Measurements from ENCODE around the gene DHDDS. TPM values are rescaled to one million over a fixed set of nuclear protein-coding genes. Genes with fewer than 3 reads are reported as not detected.
"Not testable (repeated sequence)": the region's sequence is repeated elsewhere in the genome, so short reads cannot be mapped to it uniquely, and the experiment has no call there.

DHDDS gene
- polyA plus RNA-seq, 1 donor, result 20.6 TPM

- no peak for DNase-seq
Measured at GRCh38 chr1:26477446-26478152, 45.5 kb downstream of the DHDDS start.

- DNase-seq, result no peak
Measured at GRCh38 chr1:26478159-26478558, 46.0 kb downstream of the DHDDS start.

GRCh38 chr1:26478988-26479387 lies 46.9 kb downstream of the DHDDS start:
- no peak for DNase-seq

- no peak for DNase-seq
Measured at GRCh38 chr1:26482921-26483320, 50.8 kb downstream of the DHDDS start.

GRCh38 chr1:26483980-26484379 lies 51.9 kb downstream of the DHDDS start:
- no peak for DNase-seq

- DNase-seq, result no peak
Measured at GRCh38 chr1:26490155-26490554, 58.0 kb downstream of the DHDDS start.

GRCh38 chr1:26493267-26493666 lies 61.1 kb downstream of the DHDDS start:
- no peak for DNase-seq

- DNase-seq, result no peak
Measured at GRCh38 chr1:26493938-26494337, 61.8 kb downstream of the DHDDS start.

GRCh38 chr1:26496861-26497260 lies 64.7 kb downstream of the DHDDS start:
- DNase-seq, result peak; percentile 25

- no peak for DNase-seq
Measured at GRCh38 chr1:26498894-26499293, 66.8 kb downstream of the DHDDS start.

GRCh38 chr1:26500488-26501175 lies 68.5 kb downstream of the DHDDS start:
- peak; percentile 81 for DNase-seq

- not testable (repeated sequence) for DNase-seq
Measured at GRCh38 chr1:26510711-26511110, 78.6 kb downstream of the DHDDS start.

GRCh38 chr1:26515836-26516235 lies 83.7 kb downstream of the DHDDS start:
- not testable (repeated sequence) for DNase-seq

GRCh38 chr1:26516987-26517765 lies 85.1 kb downstream of the DHDDS start:
- DNase-seq, result no peak

- no peak for DNase-seq
Measured at GRCh38 chr1:26517766-26518049, 85.6 kb downstream of the DHDDS start.

GRCh38 chr1:26518355-26518754 lies 86.2 kb downstream of the DHDDS start:
- no peak for DNase-seq

- DNase-seq, result no peak
Measured at GRCh38 chr1:26520339-26520738, 88.2 kb downstream of the DHDDS start.

Other genes starting within 250 kb of the DHDDS start
- gene CATSPER4, start 241.7 kb upstream of the DHDDS start, polyA plus RNA-seq (ENCODE audit: insufficient read length), result not detected
- 23.0 TPM for gene CEP85, start 198.1 kb upstream of the DHDDS start, polyA plus RNA-seq (ENCODE audit: insufficient read length)
- gene SH3BGRL3, start 152.2 kb upstream of the DHDDS start, polyA plus RNA-seq (ENCODE audit: insufficient read length), result 57.4 TPM
- gene UBXN11, start 125.7 kb upstream of the DHDDS start, polyA plus RNA-seq (ENCODE audit: insufficient read length), result 8.6 TPM
- gene CD52, start 114.4 kb upstream of the DHDDS start, polyA plus RNA-seq (ENCODE audit: insufficient read length), result 2.2 TPM
- gene CRYBG2, start 78.2 kb upstream of the DHDDS start, polyA plus RNA-seq (ENCODE audit: insufficient read length), result 0.40 TPM
- not detected for gene ZNF683, start 59.6 kb upstream of the DHDDS start, polyA plus RNA-seq (ENCODE audit: insufficient read length)
- gene LIN28A, start 21.5 kb upstream of the DHDDS start, polyA plus RNA-seq (ENCODE audit: insufficient read length), result not detected
- gene HMGN2, start 40.1 kb downstream of the DHDDS start, polyA plus RNA-seq (ENCODE audit: insufficient read length), result 611 TPM
- 7.4 TPM for gene RPS6KA1, start 97.4 kb downstream of the DHDDS start, polyA plus RNA-seq (ENCODE audit: insufficient read length)

All from hindlimb muscle (tissue), 1 donor.